H9 (cell line): ENCODE measurements around the gene INPP5A. TPM values are rescaled to one million over a fixed set of nuclear protein-coding genes. Genes with fewer than 3 reads are reported as not detected.

Experiments used
- DNase-seq: peaks from one replicate; pipeline ENCODE4 v3.0.0-alpha.2; 2017
- H2AFZ ChIP-seq: one replicate; pipeline ENCODE4 v1.6.1; 2013; ENCODE audit warnings: mild to moderate bottlenecking, low read length, control low read depth, moderate library complexity
- H2AK5ac ChIP-seq: 2 replicates; pipeline ENCODE4 v1.6.1; 2013; ENCODE audit warnings: low read length, control low read depth, mixed read lengths; ENCODE audit not compliant: insufficient read length
- H2BK120ac ChIP-seq: one replicate; pipeline ENCODE4 v1.6.1; 2013; ENCODE audit warnings: low read depth, mild to moderate bottlenecking, low read length, control low read depth, inconsistent platforms; ENCODE audit not compliant: poor library complexity, severe bottlenecking
- H2BK12ac ChIP-seq: 2 replicates; pipeline ENCODE4 v1.6.1; 2013; ENCODE audit warnings: low read length, control low read depth, mixed read lengths, low read depth; ENCODE audit not compliant: insufficient read length
- H2BK15ac ChIP-seq: 2 replicates; pipeline ENCODE4 v1.6.1; 2013; ENCODE audit warnings: low read depth, low read length, control low read depth
- H2BK20ac ChIP-seq: one replicate; pipeline ENCODE4 v1.6.1; 2013; ENCODE audit warnings: low read depth, mild to moderate bottlenecking, low read length, control low read depth, inconsistent platforms; ENCODE audit not compliant: poor library complexity, severe bottlenecking
- H2BK5ac ChIP-seq: 2 replicates; pipeline ENCODE4 v1.6.1; 2013; ENCODE audit warnings: low read length, control low read depth, mixed read lengths; ENCODE audit not compliant: insufficient read length
- H3K14ac ChIP-seq: 2 replicates; pipeline ENCODE4 v1.6.1; 2013; ENCODE audit warnings: low read length, control low read depth; ENCODE audit not compliant: insufficient read depth
- H3K18ac ChIP-seq: 2 replicates; pipeline ENCODE4 v1.6.1; 2013; ENCODE audit warnings: low read depth, mild to moderate bottlenecking, mixed read lengths, low read length, control low read depth; ENCODE audit not compliant: insufficient read length
- H3K23ac ChIP-seq: 2 replicates; pipeline ENCODE4 v1.6.1; 2013; ENCODE audit warnings: low read length, control low read depth, mixed read lengths, low read depth; ENCODE audit not compliant: insufficient read length
- H3K23me2 ChIP-seq: 2 replicates; pipeline ENCODE4 v1.6.1; 2013; ENCODE audit warnings: low read depth, mild to moderate bottlenecking, mixed read lengths, low read length, control low read depth; ENCODE audit not compliant: insufficient read length, poor library complexity, severe bottlenecking
- H3K27ac ChIP-seq: 2 replicates; pipeline ENCODE4 v1.5.1; 2013; ENCODE audit warnings: low read length, control low read depth, mixed read lengths, low read depth; ENCODE audit not compliant: insufficient read length
- H3K27me3 ChIP-seq: 2 replicates; pipeline ENCODE4 v1.6.1; 2013; ENCODE audit warnings: low read length, control low read depth, inconsistent platforms; ENCODE audit not compliant: insufficient read depth
- H3K4ac ChIP-seq: 2 replicates; pipeline ENCODE4 v1.6.1; 2013; ENCODE audit warnings: low read depth, mild to moderate bottlenecking, control low read depth, inconsistent platforms, low read length, moderate library complexity
- H3K4me1 ChIP-seq: 2 replicates; pipeline ENCODE4 v1.6.1; 2013; ENCODE audit warnings: low read length, control low read depth, inconsistent platforms; ENCODE audit not compliant: insufficient read depth
- H3K4me2 ChIP-seq: 2 replicates; pipeline ENCODE4 v1.6.1; 2013; ENCODE audit warnings: low read length, control low read depth, mixed read lengths; ENCODE audit not compliant: insufficient read length, insufficient read depth
- H3K56ac ChIP-seq: 2 replicates; pipeline ENCODE4 v1.6.1; 2013; ENCODE audit warnings: low read depth, mild to moderate bottlenecking, mixed read lengths, low read length, control low read depth; ENCODE audit not compliant: insufficient read length
- H3K79me1 ChIP-seq: 2 replicates; pipeline ENCODE4 v1.6.1; 2013; ENCODE audit warnings: low read depth, mild to moderate bottlenecking, moderate library complexity, low read length, control low read depth, inconsistent platforms; ENCODE audit not compliant: insufficient read depth, poor library complexity, severe bottlenecking
- H3K79me2 ChIP-seq: 2 replicates; pipeline ENCODE4 v1.6.1; 2013; ENCODE audit warnings: low read length, control low read depth, inconsistent platforms; ENCODE audit not compliant: insufficient read depth
- H3K9ac ChIP-seq: 2 replicates; pipeline ENCODE4 v1.6.1; 2013; ENCODE audit warnings: low read length, control low read depth, mixed read lengths; ENCODE audit not compliant: insufficient read length; ENCODE audit errors: extremely low read depth
- H3K9me3 ChIP-seq: one replicate; pipeline ENCODE4 v1.6.1; 2013; ENCODE audit warnings: low read depth, low read length, inconsistent platforms; ENCODE audit not compliant: control insufficient read depth
- H3T11ph ChIP-seq: one replicate; pipeline ENCODE4 v1.6.1; 2013; ENCODE audit warnings: mild to moderate bottlenecking, low read length, control low read depth, inconsistent platforms
- H4K20me1 ChIP-seq: one replicate; pipeline ENCODE4 v1.6.1; 2013; ENCODE audit not compliant: control insufficient read depth, insufficient read length, insufficient read depth
- H4K5ac ChIP-seq: 2 replicates; pipeline ENCODE4 v1.6.1; 2013; ENCODE audit warnings: low read depth, mild to moderate bottlenecking, mixed read lengths, low read length, control low read depth; ENCODE audit not compliant: insufficient read length
- H4K8ac ChIP-seq: replicated peaks from 2 replicates; pipeline ENCODE4 v1.6.1; 2013; ENCODE audit warnings: low read length, control low read depth, mixed read lengths, low read depth; ENCODE audit not compliant: insufficient read length
- H4K91ac ChIP-seq: 2 replicates; pipeline ENCODE4 v1.6.1; 2013; ENCODE audit warnings: low read depth, mild to moderate bottlenecking, moderate library complexity, mixed read lengths, low read length, control low read depth; ENCODE audit not compliant: insufficient read length
- H3K27ac Mint-ChIP-seq, 3 experiments: 2 replicates in 2 of 3; 3 replicates in 1 of 3; pipeline ENCODE4 v1.8.0; 2020 to 2021; ENCODE audit warnings: mixed read lengths in 3 of 3, mild to moderate bottlenecking in 1 of 3, moderate library complexity in 1 of 3
- H3K27me3 Mint-ChIP-seq: 2 replicates; pipeline ENCODE4 v1.8.0; 2021; ENCODE audit warnings: low read depth, mild to moderate bottlenecking, moderate library complexity, mixed read lengths
- H3K36me3 Mint-ChIP-seq, 3 experiments: 2 replicates in 2 of 3; 3 replicates in 1 of 3; pipeline ENCODE4 v1.8.0; 2020 to 2021; ENCODE audit warnings: low read depth in 3 of 3, mixed read lengths in 3 of 3; ENCODE audit not compliant: insufficient read depth in 1 of 3
- H3K4me1 Mint-ChIP-seq, 2 experiments: 2 replicates each; pipeline ENCODE4 v1.8.0; 2020; ENCODE audit warnings: mixed read lengths in 2 of 2
- H3K4me3 Mint-ChIP-seq, 2 experiments: 2 replicates in 1 of 2; 3 replicates in 1 of 2; pipeline ENCODE4 v1.8.0; 2020 to 2021; ENCODE audit warnings: mild to moderate bottlenecking in 2 of 2, mixed read lengths in 2 of 2, moderate library complexity in 1 of 2
- H3K9me3 Mint-ChIP-seq, 2 experiments: 2 replicates in 1 of 2; 3 replicates in 1 of 2; pipeline ENCODE4 v1.8.0; 2020; ENCODE audit warnings: mild to moderate bottlenecking in 2 of 2, mixed read lengths in 2 of 2, moderate library complexity in 1 of 2
- CTCF ChIP-seq: fragments of 200-600 bp; sonication (generic); conservative IDR thresholded peaks from 3 replicates; pipeline ENCODE4 v1.8.0; 2021; ENCODE audit warnings: antibody characterized with exemption, mild to moderate bottlenecking
- WGBS: extraction: QIAGEN DNeasy Blood & Tissue Kit; methylation state at CpG from one replicate; pipeline ENCODE4 v1.1.7; 2013; ENCODE audit warnings: missing lambda C conversion rate, low lambda C conversion rate, mixed read lengths; ENCODE audit not compliant: insufficient read length; ENCODE audit errors: extremely low coverage; 5-methylcytosine and 5-hydroxymethylcytosine counted together
- total RNA-seq: library from RNA; stranded (reverse); gene quantifications from 2 replicates; pipeline ENCODE4 v1.2.1, GENCODE V29; 2021

Gene INPP5A
- total RNA-seq, 1 experiment from 2014 or later: 17.7 TPM

- H2AK5ac ChIP-seq: no peak overlapping the region
- H3K4me1 Mint-ChIP-seq: peaks cover 5 to 16% of the 10 kb centered on the region in 2 experiments; a peak in 3 of 4 replicates
- H2BK12ac ChIP-seq: no peak overlapping the region
- H3K56ac ChIP-seq: no peak overlapping the region
- H3K79me2 ChIP-seq: no peaks in the 10 kb centered on the region
- peaks cover 21% of the 10 kb centered on the region for H3K27me3 Mint-ChIP-seq
- H4K91ac ChIP-seq: no peak overlapping the region
- no peak overlapping the region for H3K4me2 ChIP-seq
- H3K9me3 ChIP-seq: no peaks in the 10 kb centered on the region
- no peak overlapping the region for H3K4ac ChIP-seq
- no peak for TF ChIP-seq CTCF
- peaks cover 5 to 10% (median 9%) of the 10 kb centered on the region in 3 experiments; a peak in 4 of 7 replicates for H3K36me3 Mint-ChIP-seq
- H3K18ac ChIP-seq: no peak overlapping the region
- H3K27ac Mint-ChIP-seq: no peak overlapping the region
- no peak overlapping the region for H3K9ac ChIP-seq
- H3K23ac ChIP-seq: no peak overlapping the region
- H3K79me1 ChIP-seq: no peaks in the 10 kb centered on the region
- no peak overlapping the region for H4K8ac ChIP-seq
- no peaks in the 10 kb centered on the region for H3K27me3 ChIP-seq
- peaks cover 12% of the 10 kb centered on the region in 2 experiments; a peak in 4 of 5 replicates for H3K9me3 Mint-ChIP-seq
- no peaks in the 10 kb centered on the region for H3K23me2 ChIP-seq
- no peak for DNase-seq
- no peak overlapping the region for H2BK120ac ChIP-seq
- no peaks in the 10 kb centered on the region for H4K20me1 ChIP-seq
- no peaks in the 10 kb centered on the region for H3K4me1 ChIP-seq
- H2AFZ ChIP-seq: no peak overlapping the region
- no peak overlapping the region for H4K5ac ChIP-seq
- no peak overlapping the region for H3K27ac ChIP-seq
- H3K4me3 Mint-ChIP-seq: no peak overlapping the region
- H3K14ac ChIP-seq: no peak overlapping the region; the same call in 1 of the 2 replicates
- no peak overlapping the region for H3T11ph ChIP-seq
- no peak overlapping the region for H2BK5ac ChIP-seq
- H2BK15ac ChIP-seq: no peak overlapping the region
- WGBS: no CpG with 5 or more reads among the region's 25 CpGs
- H2BK20ac ChIP-seq: no peak overlapping the region
Measured at GRCh38 chr10:132607961-132608495, 70.4 kb downstream of the INPP5A start.
